CD14-positive monocyte (primary cell): Measurements from ENCODE around the gene OPN4. TPM values are rescaled to one million over a fixed set of nuclear protein-coding genes. Genes with fewer than 3 reads are reported as not detected.

Experiments
- DNase-seq, 3 donors: peaks; one replicate each; pipeline ENCODE4 v3.0.0-alpha.2; 2011 to 2022
- H2AFZ ChIP-seq: 2 replicates; pipeline ENCODE4 v1.6.0; 2012; ENCODE audit warnings: mild to moderate bottlenecking, low read depth, low read length, inconsistent platforms; ENCODE audit not compliant: insufficient read depth, poor library complexity, severe bottlenecking
- H3K27ac ChIP-seq, 2 donors: 1 replicate in 1 of 2; 2 replicates in 1 of 2; pipeline ENCODE4 v1.5.1; 2012 to 2013; ENCODE audit warnings: low read length in 2 of 2, control low read depth in 1 of 2, inconsistent platforms in 1 of 2, low read depth in 1 of 2, mild to moderate bottlenecking in 1 of 2
- H3K27me3 ChIP-seq, 2 donors: one replicate each; pipeline versions ENCODE4 v1.6.0 to v1.6.1; 2011 to 2013; ENCODE audit warnings: low read length in 2 of 2; ENCODE audit not compliant: control insufficient read depth in 2 of 2, insufficient read depth in 2 of 2
- H3K36me3 ChIP-seq, 2 donors: replicated peaks in 1 of 2; 1 replicate in 1 of 2; 2 replicates in 1 of 2; pipeline versions ENCODE4 v1.5.1 to v1.6.1; 2012 to 2013; ENCODE audit warnings: low read length in 2 of 2, control low read depth in 1 of 2, inconsistent platforms in 1 of 2, mild to moderate bottlenecking in 1 of 2; ENCODE audit not compliant: insufficient read depth in 2 of 2, control insufficient read depth in 1 of 2
- H3K4me1 ChIP-seq, 2 donors: 1 replicate in 1 of 2; 2 replicates in 1 of 2; pipeline versions ENCODE4 v1.5.1 to v1.6.1; 2012 to 2013; ENCODE audit warnings: low read length in 2 of 2, control low read depth in 1 of 2, inconsistent platforms in 1 of 2, mild to moderate bottlenecking in 1 of 2, moderate library complexity in 1 of 2; ENCODE audit not compliant: insufficient read depth in 2 of 2, control insufficient read depth in 1 of 2
- H3K4me2 ChIP-seq: replicated peaks from 2 replicates; pipeline ENCODE3; 2012; ENCODE audit warnings: low read length, moderate library complexity, mild to moderate bottlenecking; ENCODE audit not compliant: poor library complexity, severe bottlenecking; ENCODE audit errors: extremely low read depth
- H3K4me3 ChIP-seq, 3 experiments: fragments of 200-600 bp in 1 of 3; sonication (generic) in 1 of 3; replicated peaks in 1 of 3; 1 replicate in 2 of 3; 2 replicates in 1 of 3; pipeline ENCODE4 v1.5.1; 2011 to 2013; ENCODE audit warnings: low read length in 3 of 3, mild to moderate bottlenecking in 3 of 3, control low read depth in 2 of 3, low read depth in 2 of 3, inconsistent platforms in 1 of 3, moderate library complexity in 1 of 3
- H3K79me2 ChIP-seq: 2 replicates; pipeline ENCODE4 v1.6.0; 2012; ENCODE audit warnings: mild to moderate bottlenecking, control low read depth, inconsistent platforms, low read length, moderate library complexity; ENCODE audit not compliant: insufficient read depth
- H3K9ac ChIP-seq: 2 replicates; pipeline ENCODE4 v1.6.0; 2017; ENCODE audit warnings: low read length, mild to moderate bottlenecking; ENCODE audit not compliant: insufficient read depth, poor library complexity, severe bottlenecking
- H3K9me3 ChIP-seq, 2 donors: replicated peaks in 1 of 2; 1 replicate in 1 of 2; 2 replicates in 1 of 2; pipeline versions ENCODE4 v1.5.1 to v1.6.1; 2012 to 2013; ENCODE audit warnings: low read length in 2 of 2, control low read depth in 1 of 2; ENCODE audit not compliant: control insufficient read depth in 1 of 2, insufficient read depth in 1 of 2
- H4K20me1 ChIP-seq: 2 replicates; pipeline ENCODE4 v1.6.0; 2012; ENCODE audit warnings: mild to moderate bottlenecking, low read length, control low read depth, moderate library complexity; ENCODE audit not compliant: insufficient read depth
- H3K27ac Mint-ChIP-seq, 7 donors: one replicate each; pipeline ENCODE4 v1.8.0; 2020; ENCODE audit warnings: mild to moderate bottlenecking in 7 of 7, mixed read lengths in 7 of 7, moderate library complexity in 6 of 7, inconsistent platforms in 2 of 7
- H3K27me3 Mint-ChIP-seq, 3 donors: one replicate each; pipeline ENCODE4 v1.8.0; 2021 to 2022; ENCODE audit warnings: low read depth in 3 of 3, mild to moderate bottlenecking in 3 of 3, mixed read lengths in 3 of 3, moderate library complexity in 3 of 3, inconsistent platforms in 1 of 3
- H3K36me3 Mint-ChIP-seq, 2 donors: one replicate each; pipeline ENCODE4 v1.8.0; 2020; ENCODE audit warnings: mixed read lengths in 2 of 2, inconsistent platforms in 1 of 2, mild to moderate bottlenecking in 1 of 2
- H3K4me1 Mint-ChIP-seq: one replicate; pipeline ENCODE4 v1.8.0; 2020; ENCODE audit warnings: mild to moderate bottlenecking, mixed read lengths
- H3K4me3 Mint-ChIP-seq, 2 donors: one replicate each; pipeline ENCODE4 v1.8.0; 2020; ENCODE audit warnings: mild to moderate bottlenecking in 2 of 2, mixed read lengths in 2 of 2, moderate library complexity in 1 of 2
- H3K9me3 Mint-ChIP-seq, 7 donors: one replicate each; pipeline ENCODE4 v1.8.0; 2020 to 2022; ENCODE audit warnings: mixed read lengths in 7 of 7, mild to moderate bottlenecking in 6 of 7, moderate library complexity in 6 of 7, inconsistent platforms in 2 of 7
- WGBS: methylation state at CpG from one replicate; pipeline ENCODE4 v1.1.5; 2013; ENCODE audit warnings: missing lambda C conversion rate; ENCODE audit not compliant: insufficient coverage; 5-methylcytosine and 5-hydroxymethylcytosine counted together
- intact Hi-C, 2 donors: fragments of 100-400 bp; cut with micrococcal nuclease; formaldehyde crosslinking; loops; one replicate each; pipeline versions ENCODE4 v1.15.0 to v1.15.1; 2023
- polyA plus RNA-seq, 3 donors: library from polyadenylated mRNA; depleted of rRNA in 1 of 3; unstranded in 2 of 3; stranded (reverse) in 1 of 3; fragments of 300-500 nt in 2 of 3; fragments of >200 nt in 1 of 3; fragmentation: Illumina TruSeq in 2 of 3; gene quantifications; 1 replicate in 2 of 3; 2 replicates in 1 of 3; pipeline ENCODE4 v1.2.3, GENCODE V29; 2012 to 2021
- TF ChIP-seq, protein P1 (sequence below): fragments of 200-600 bp; IDR thresholded peaks from one replicate; pipeline ENCODE4 v1.8.0; 2022; ENCODE audit warnings: antibody characterized with exemption, mild to moderate bottlenecking

OPN4 gene
- polyA plus RNA-seq, 3 donors: not detected

DNA sequence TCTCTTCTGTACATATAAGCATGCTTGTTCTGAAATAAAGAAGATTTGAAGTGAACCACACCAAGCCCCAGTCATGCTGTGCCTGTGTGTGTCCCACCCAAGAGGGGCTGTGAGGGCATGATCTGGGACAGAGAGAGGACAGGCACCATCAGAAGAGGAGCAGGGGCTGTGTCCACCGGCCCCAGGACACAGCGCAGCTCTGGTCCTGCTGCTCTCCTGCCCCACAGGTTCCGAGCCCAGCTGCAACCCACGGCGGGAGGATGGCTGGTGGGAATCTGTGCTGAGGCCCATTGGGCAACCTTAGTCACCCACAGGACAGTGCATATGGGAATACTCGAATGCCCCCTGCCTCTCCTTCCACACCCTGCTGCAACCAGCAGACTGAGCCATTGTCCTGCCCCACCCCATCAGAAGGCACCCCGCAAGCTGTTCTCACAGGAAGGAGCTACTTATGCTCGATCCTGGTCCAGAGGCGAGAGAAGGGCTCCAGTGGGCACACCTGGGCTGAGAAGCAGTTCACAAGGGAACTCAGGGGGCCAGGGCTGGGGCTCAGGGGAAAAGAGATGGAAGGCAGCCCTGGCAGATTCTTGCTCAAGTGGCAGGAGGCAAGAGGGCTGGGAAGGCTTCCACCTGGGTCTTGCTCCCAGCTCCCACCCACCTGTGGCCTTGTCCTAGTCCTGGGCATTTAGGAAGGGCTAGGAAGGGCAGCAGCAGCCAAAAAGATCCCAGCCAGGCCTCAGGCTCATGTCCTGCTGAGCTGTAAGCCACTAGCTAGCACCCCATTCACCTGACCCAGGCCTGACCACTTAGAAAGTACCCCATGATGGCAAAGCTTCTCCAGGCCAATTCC lies 45.9 kb downstream of the OPN4 start:
- intact Hi-C loops: no loop called here
- H3K36me3 Mint-ChIP-seq: no peaks in the 10 kb centered on the region
- DNase-seq: no peak
- H3K27me3 Mint-ChIP-seq: peaks cover 4 to 8% (median 6%) of the 10 kb centered on the region in 3 donors
- no peaks in the 10 kb centered on the region for H3K9me3 Mint-ChIP-seq
- Histone ChIP-seq H3K27ac (no peak overlapping the region), H2AFZ (no peak overlapping the region), H3K36me3 (no peaks in the 10 kb centered on the region), H3K4me1 (no peaks in the 10 kb centered on the region), H4K20me1 (no peaks in the 10 kb centered on the region), H3K27me3 (peaks cover 0 to 3% of the 10 kb centered on the region in 2 donors), H3K9ac (no peak overlapping the region), H3K4me2 (no peak overlapping the region), H3K4me3 (no peak overlapping the region), H3K79me2 (no peaks in the 10 kb centered on the region), H3K9me3 (no peaks in the 10 kb centered on the region)
- TF ChIP-seq, protein P1, sequence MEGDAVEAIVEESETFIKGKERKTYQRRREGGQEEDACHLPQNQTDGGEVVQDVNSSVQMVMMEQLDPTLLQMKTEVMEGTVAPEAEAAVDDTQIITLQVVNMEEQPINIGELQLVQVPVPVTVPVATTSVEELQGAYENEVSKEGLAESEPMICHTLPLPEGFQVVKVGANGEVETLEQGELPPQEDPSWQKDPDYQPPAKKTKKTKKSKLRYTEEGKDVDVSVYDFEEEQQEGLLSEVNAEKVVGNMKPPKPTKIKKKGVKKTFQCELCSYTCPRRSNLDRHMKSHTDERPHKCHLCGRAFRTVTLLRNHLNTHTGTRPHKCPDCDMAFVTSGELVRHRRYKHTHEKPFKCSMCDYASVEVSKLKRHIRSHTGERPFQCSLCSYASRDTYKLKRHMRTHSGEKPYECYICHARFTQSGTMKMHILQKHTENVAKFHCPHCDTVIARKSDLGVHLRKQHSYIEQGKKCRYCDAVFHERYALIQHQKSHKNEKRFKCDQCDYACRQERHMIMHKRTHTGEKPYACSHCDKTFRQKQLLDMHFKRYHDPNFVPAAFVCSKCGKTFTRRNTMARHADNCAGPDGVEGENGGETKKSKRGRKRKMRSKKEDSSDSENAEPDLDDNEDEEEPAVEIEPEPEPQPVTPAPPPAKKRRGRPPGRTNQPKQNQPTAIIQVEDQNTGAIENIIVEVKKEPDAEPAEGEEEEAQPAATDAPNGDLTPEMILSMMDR: no peak
- 92% methylated on average over 9 of the region's 9 CpGs for WGBS
- H3K4me1 Mint-ChIP-seq: no peaks in the 10 kb centered on the region
- H3K4me3 Mint-ChIP-seq: no peak overlapping the region
- no peak overlapping the region for H3K27ac Mint-ChIP-seq

DNA sequence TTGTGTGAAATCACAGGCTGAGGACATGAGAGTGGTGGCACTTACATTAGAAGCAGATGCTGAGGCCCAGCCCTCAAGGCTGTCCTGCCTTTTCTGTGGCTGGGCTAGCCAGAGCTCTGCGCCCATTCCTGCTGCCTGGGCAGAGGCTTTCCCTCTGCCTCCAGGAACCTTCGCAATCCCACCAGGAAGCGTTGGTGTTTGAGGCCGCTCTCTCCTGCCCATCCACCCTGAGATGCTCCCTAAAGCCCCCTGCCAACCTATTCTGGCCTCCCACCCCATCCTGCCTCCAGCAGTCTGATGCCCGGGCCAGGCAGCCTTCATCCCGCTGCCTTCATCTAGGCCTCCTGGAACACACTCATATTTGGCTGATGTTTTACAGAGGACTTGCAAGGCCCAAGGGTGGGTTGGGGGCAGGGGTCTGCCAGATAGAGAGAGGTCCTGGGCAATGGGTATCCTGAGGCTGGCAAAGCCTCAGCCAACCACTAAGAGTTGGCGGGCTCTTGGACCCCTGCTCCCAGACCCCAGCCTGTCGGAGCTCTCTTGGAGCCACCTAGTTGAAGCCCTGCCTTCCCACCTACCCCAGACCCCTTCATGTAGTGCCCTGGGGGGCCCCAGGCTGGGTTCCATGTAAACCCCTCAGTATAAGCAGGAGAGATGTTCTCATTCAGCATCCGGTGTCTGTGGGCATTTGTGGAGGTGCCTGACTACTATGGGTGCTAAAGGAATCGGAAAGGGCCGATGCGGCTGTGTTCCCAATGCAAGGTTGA lies 46.7 kb downstream of the OPN4 start:
- H4K20me1 ChIP-seq: no peaks in the 10 kb centered on the region
- H3K4me1 Mint-ChIP-seq: no peaks in the 10 kb centered on the region
- H3K27me3 ChIP-seq: no peaks in the 10 kb centered on the region
- H3K9me3 ChIP-seq: no peaks in the 10 kb centered on the region
- no peak overlapping the region for H3K9ac ChIP-seq
- H3K4me3 ChIP-seq: no peak overlapping the region
- H2AFZ ChIP-seq: no peak overlapping the region
- H3K36me3 Mint-ChIP-seq: no peaks in the 10 kb centered on the region
- H3K27me3 Mint-ChIP-seq: peaks cover 3 to 5% (median 3%) of the 10 kb centered on the region in 3 donors
- H3K4me1 ChIP-seq: no peaks in the 10 kb centered on the region
- intact Hi-C loops: no loop called here
- no peak overlapping the region for H3K4me3 Mint-ChIP-seq
- 91% methylated on average over 10 of the region's 12 CpGs for WGBS
- H3K27ac ChIP-seq: no peak overlapping the region
- H3K27ac Mint-ChIP-seq: no peak overlapping the region
- H3K4me2 ChIP-seq: no peak overlapping the region
- no peak for DNase-seq
- H3K9me3 Mint-ChIP-seq: no peaks in the 10 kb centered on the region
- TF ChIP-seq, protein P1: no peak
- no peaks in the 10 kb centered on the region for H3K36me3 ChIP-seq
- no peaks in the 10 kb centered on the region for H3K79me2 ChIP-seq
